ENCODE data around the gene ECE2.

GRCh38 chr3:184295771-184296170 lies 19.9 kb downstream of the ECE2 start:
- TF ChIP-seq ZNF274 (IDR thresholded peaks at IDR 0.05; ENCODE audit: low read depth, low read length) (no peak), SUZ12 (IDR thresholded peaks at IDR 0.05; ENCODE audit: extremely low read depth, insufficient read depth, insufficient read length) (no peak)

Data from NT2/D1 (cell line).